Prostate gland (tissue), 2 donors: ENCODE results near the gene ZNF426. TPM values are rescaled to one million over a fixed set of nuclear protein-coding genes. Genes with fewer than 3 reads are reported as not detected.
"Not testable (repeated sequence)": the region's sequence is repeated elsewhere in the genome, so short reads cannot be mapped to it uniquely, and the experiment has no call there.

Experiments used
- DNase-seq: peaks from one replicate; pipeline ENCODE4 v3.0.0-alpha.2; 2019; ENCODE audit warnings: low spot score
- H3K27ac ChIP-seq, 2 donors: fragments of 200-600 bp; sonication (generic); 2 replicates each; pipeline ENCODE4 v1.5.1; 2017 to 2019
- H3K27me3 ChIP-seq: fragments of 200-600 bp; sonication (generic); replicated peaks from 2 replicates; pipeline ENCODE4 v1.5.1; 2019; ENCODE audit not compliant: insufficient read depth
- H3K36me3 ChIP-seq, 2 donors: fragments of 200-600 bp; sonication (generic); 1 replicate in 1 of 2; 2 replicates in 1 of 2; pipeline versions ENCODE4 v1.5.1 to v1.8.1; 2017 to 2019
- H3K4me1 ChIP-seq: fragments of 200-600 bp; sonication (generic); replicated peaks from 2 replicates; pipeline ENCODE4 v1.5.1; 2019
- H3K4me3 ChIP-seq, 2 donors: fragments of 200-600 bp; sonication (generic); 2 replicates each; pipeline ENCODE4 v1.5.1; 2017 to 2019
- H3K9me3 ChIP-seq: fragments of 200-600 bp; sonication (generic); 2 replicates; pipeline ENCODE4 v1.5.1; 2017
- POLR2A ChIP-seq: fragments of 450-650 bp; IDR thresholded peaks from one replicate; pipeline ENCODE4 v1.6.1; 2016; ENCODE audit warnings: antibody characterized with exemption, mild to moderate bottlenecking
- POLR2AphosphoS5 ChIP-seq: sonication (generic); formaldehyde crosslinking; IDR thresholded peaks from one replicate; pipeline ENCODE4 v1.6.1; 2017; ENCODE audit warnings: antibody characterized with exemption
- WGBS: methylation state at CpG from one replicate; pipeline ENCODE4 v1.1.5; 2018; 5-methylcytosine and 5-hydroxymethylcytosine counted together
- intact Hi-C: fragments of 100-400 bp; cut with DNase I; formaldehyde crosslinking; loops from one replicate; pipeline ENCODE4 v1.14.2; 2022
- total RNA-seq, 2 donors: library from RNA; depleted of rRNA; stranded (reverse); fragments of >200 nt; gene quantifications; one replicate each; pipeline ENCODE4 v1.1.0, GENCODE V29; 2016
- TF ChIP-seq, protein P1 (sequence below), 4 experiments: fragments of 200-600 bp in 2 of 4; fragments of 450-650 bp in 2 of 4; sonication (generic) in 2 of 4; IDR thresholded peaks; 1 replicate in 3 of 4; 2 replicates in 1 of 4; pipeline ENCODE4 v1.5.1; 2016 to 2019; ENCODE audit warnings: antibody characterized with exemption in 4 of 4, mild to moderate bottlenecking in 2 of 4, moderate library complexity in 2 of 4

ZNF426 gene
- total RNA-seq, 2 donors from 2014 or later = 14.6 to 17.9 TPM

DNA sequence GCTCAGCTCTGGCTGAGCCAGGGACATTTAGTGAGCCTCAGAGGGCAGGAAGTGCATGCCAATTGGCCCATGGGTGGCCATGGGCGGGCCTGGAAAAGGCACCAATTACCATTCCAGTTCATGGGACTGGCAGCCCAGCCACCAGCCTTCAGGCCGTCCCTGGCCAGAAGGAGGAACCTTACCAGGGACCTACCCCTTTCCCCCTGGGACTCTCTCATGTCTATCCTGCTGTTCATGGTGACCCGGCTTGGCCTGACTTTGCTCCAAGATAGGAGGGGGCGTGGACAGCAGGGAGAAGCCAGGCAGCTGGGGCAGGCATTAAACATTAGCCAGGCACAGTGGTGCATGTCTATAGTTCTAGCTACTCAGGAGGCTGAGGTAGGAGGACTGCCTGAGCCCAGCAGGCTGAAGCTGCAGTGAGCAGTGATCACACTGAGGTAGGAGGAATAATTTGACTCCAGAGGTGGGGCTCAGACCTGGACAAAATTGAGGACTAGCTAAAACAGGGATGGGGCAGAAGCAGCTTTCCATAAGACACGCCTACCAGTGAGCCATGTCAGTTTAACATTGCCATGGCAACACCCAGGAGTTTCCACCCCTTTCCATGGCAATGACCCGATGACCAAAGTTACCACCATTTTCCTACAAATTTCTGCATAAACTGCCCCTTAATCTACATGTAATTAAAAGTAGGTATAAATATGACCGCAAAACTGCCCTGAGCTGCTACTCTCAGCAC is 14.3 kb upstream of the ZNF426 start:
- Histone ChIP-seq H3K36me3 (no peaks in the 10 kb centered on the region), H3K27me3 (no peaks in the 10 kb centered on the region), H3K4me1 (no peaks in the 10 kb centered on the region), H3K9me3 (no peaks in the 10 kb centered on the region), H3K4me3 (no peak overlapping the region), H3K27ac (no peak overlapping the region)
- TF ChIP-seq POLR2AphosphoS5 = no peak
- no peak for TF ChIP-seq POLR2A
- TF ChIP-seq, protein P1, sequence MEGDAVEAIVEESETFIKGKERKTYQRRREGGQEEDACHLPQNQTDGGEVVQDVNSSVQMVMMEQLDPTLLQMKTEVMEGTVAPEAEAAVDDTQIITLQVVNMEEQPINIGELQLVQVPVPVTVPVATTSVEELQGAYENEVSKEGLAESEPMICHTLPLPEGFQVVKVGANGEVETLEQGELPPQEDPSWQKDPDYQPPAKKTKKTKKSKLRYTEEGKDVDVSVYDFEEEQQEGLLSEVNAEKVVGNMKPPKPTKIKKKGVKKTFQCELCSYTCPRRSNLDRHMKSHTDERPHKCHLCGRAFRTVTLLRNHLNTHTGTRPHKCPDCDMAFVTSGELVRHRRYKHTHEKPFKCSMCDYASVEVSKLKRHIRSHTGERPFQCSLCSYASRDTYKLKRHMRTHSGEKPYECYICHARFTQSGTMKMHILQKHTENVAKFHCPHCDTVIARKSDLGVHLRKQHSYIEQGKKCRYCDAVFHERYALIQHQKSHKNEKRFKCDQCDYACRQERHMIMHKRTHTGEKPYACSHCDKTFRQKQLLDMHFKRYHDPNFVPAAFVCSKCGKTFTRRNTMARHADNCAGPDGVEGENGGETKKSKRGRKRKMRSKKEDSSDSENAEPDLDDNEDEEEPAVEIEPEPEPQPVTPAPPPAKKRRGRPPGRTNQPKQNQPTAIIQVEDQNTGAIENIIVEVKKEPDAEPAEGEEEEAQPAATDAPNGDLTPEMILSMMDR (IDR thresholded peaks at IDR 0.05) = no peak
- WGBS = 92% methylated on average over 7 of the region's 7 CpGs
- intact Hi-C loops = no loop called here
- no peak for DNase-seq

DNA sequence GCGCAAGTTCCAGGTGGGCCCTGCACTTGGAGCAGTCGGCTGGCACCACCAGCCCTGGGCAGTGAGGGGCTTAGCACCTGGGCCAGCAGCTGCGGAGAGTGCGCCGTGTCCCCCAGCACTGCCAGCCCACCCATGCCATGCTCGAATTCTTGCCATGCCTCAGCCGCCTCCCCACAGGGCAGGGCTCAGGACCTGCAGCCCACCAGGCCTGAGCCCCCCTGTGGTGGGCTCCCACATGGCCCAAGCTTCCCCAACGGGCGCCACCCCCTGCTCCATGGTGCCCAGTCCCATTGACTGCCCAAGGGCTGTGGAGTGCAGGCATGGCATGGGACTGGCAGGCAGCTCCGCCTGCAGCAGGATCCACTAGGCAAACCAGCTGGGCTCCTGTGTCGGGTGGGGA is 9.4 kb upstream of the ZNF426 start:
- no peak overlapping the region for H3K4me3 ChIP-seq
- DNase-seq = no peak
- H3K27ac ChIP-seq = no peak overlapping the region
- intact Hi-C loops = no loop called here
- H3K36me3 ChIP-seq = no peaks in the 10 kb centered on the region
- TF ChIP-seq, protein P1 (IDR thresholded peaks at IDR 0.05) = no peak
- TF ChIP-seq POLR2AphosphoS5 (no peak), POLR2A (no peak)
- H3K4me1 ChIP-seq = no peaks in the 10 kb centered on the region
- 85% methylated on average over 8 of the region's 11 CpGs for WGBS
- no peaks in the 10 kb centered on the region for H3K9me3 ChIP-seq
- H3K27me3 ChIP-seq = no peaks in the 10 kb centered on the region

DNA sequence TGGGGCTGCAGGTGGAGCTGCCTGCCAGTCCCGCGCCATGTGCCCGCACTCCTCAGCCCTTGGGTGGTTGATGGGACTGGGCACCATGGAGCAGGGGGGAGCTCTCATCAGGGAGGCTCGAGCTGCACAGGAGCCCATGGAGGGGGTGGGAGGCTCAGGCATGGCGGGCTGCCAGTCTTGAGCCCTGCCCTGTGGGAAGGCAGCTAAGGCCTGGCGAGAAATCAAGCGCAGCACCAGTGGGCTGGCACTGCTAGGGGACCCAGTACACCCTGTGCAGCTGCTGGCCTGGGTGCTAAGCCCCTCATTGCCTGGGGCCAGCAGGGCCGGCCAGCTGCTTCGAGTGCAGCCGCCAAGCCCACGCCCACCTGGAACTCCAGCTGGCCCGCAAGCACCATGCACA is 2.8 kb upstream of the ZNF426 start:
- WGBS = 93% methylated on average over 12 of the region's 12 CpGs
- H3K27ac ChIP-seq, H3K4me1 ChIP-seq, intact Hi-C loops, H3K27me3 ChIP-seq, H3K36me3 ChIP-seq, H3K9me3 ChIP-seq, H3K4me3 ChIP-seq, DNase-seq: not testable (repeated sequence)

DNA sequence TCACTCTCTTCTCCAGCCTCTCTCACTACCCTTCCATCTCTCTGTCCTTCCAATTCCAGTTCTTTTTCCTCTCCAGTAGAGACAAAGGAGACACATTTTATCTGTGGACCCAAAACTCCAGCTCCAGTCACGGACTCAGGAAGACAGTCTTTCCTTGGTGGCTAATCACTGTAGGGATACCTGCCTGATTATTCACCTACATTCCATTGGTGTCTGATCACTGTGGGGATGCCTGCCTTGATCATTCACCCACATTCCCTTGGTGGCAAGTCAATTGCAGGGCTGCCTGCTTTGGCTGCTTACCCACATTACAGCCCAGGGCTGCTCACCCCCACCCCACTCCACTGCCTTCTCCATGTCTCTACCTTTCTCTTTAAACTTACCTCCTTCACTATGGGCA is 1.5 kb upstream of the ZNF426 start:
- not testable (repeated sequence) for H3K4me3 ChIP-seq, H3K9me3 ChIP-seq, DNase-seq, H3K4me1 ChIP-seq, H3K27me3 ChIP-seq, H3K27ac ChIP-seq
- intact Hi-C loops = loop anchor here (10.0 kb wide), 1 partner anchor 105 kb away; the partner anchor contains the start of gene ZNF266
- WGBS = 100% methylated on average over 1 of the region's 1 CpG
- peaks cover 0 to 11% of the 10 kb centered on the region in 2 donors for H3K36me3 ChIP-seq

- H3K4me3 ChIP-seq = peak overlapping the region in 1 of 2 donors; percentile 63
Observed at GRCh38 chr19:9539201-9539600, 756 bp upstream of the ZNF426 start.

DNA sequence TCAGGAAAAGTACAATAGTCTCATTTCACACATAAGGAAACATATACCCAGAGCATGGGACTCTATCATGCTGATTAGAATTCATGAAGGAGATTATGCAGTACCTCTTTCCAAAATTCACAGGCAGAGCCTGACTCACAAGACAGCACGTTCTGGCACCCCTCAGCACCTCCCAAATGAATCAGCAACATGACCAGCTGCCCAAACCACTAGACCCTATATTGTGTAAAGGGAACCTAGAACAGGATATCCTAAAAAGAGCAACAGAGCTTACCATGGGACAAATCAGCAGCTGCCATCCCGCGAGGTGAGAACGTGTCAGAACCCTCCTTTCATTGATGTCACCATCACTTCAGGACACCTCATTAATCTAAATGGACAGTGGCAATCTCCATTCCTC is 2.5 kb downstream of the ZNF426 start:
- H3K4me1 ChIP-seq = no peaks in the 10 kb centered on the region
- TF ChIP-seq POLR2A (no peak), POLR2AphosphoS5 (no peak)
- TF ChIP-seq, protein P1 (IDR thresholded peaks at IDR 0.05) = no peak
- no peaks in the 10 kb centered on the region for H3K9me3 ChIP-seq
- H3K36me3 ChIP-seq = peaks cover 30 to 49% of the 10 kb centered on the region in 2 donors
- H3K27me3 ChIP-seq = no peaks in the 10 kb centered on the region
- 93% methylated on average over 4 of the region's 4 CpGs for WGBS
- no peak for DNase-seq
- no peak overlapping the region for H3K27ac ChIP-seq
- intact Hi-C loops = loop anchor here (10.0 kb wide), 1 partner anchor 101 kb away; the partner anchor contains the start of gene ZNF266
- H3K4me3 ChIP-seq = no peak overlapping the region

More at GRCh38 chr19:9539201-9539600, 756 bp upstream of the ZNF426 start:
- not testable (repeated sequence) for H3K4me1 ChIP-seq, DNase-seq, H3K27me3 ChIP-seq, H3K9me3 ChIP-seq
- WGBS = 90% methylated on average over 6 of the region's 6 CpGs
- Histone ChIP-seq H3K27ac (peak overlapping the region; percentile 92 to 97), H3K36me3 (peaks cover 5 to 16% of the 10 kb centered on the region in 2 donors)
- intact Hi-C loops = loop anchor here (10.0 kb wide), 1 partner anchor 104 kb away; the partner anchor contains the start of gene ZNF266
